ENCODE data around the gene PPP1R26. TPM values are rescaled to one million over a fixed set of nuclear protein-coding genes. Genes with fewer than 3 reads are reported as not detected.

PPP1R26 gene
- total and polyA plus RNA-seq, 9 of the 15 experiments (the other 6 are each of a cell fraction or from before 2014, with no cell fraction given): 0.77 to 26.8 (median 9.3) TPM

DNA sequence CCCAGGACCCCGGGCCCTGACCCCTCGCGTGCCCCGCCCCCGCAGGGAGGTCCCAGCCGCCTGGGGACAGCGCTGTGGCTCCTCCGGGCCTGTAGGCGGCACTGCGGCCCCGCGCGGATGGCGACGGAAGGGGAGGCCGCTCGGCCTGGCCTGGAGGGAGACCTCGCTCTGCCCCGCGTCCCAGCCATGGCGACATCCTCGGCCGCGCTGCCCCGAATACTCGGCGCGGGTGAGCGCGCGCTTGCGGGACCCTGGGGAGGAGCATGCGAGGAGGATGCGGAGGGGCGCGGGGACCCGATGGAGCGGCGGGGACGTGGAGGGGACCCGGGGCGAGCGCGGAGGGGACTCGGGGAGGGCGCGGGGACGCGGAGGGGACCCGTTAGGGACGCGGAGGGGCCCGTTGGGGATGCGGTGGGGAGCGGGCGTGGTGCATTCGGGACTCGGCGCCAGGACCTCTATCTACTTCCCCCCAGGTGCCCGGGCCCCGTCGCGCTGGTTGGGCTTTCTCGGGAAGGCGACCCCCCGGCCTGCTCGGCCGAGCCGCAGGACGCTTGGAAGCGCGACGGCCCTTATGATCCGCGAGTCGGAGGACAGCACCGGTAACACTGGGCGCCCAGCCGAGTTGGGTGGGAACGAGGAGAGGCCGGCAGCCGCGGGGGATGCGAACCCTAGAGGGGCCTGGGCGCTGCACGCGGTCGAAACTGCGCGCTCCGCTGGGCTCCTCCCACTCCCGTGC, 21.1 kb downstream of the PPP1R26 start, which contains the start of gene MRPS2 (continued):
- TF ChIP-seq, protein P1, sequence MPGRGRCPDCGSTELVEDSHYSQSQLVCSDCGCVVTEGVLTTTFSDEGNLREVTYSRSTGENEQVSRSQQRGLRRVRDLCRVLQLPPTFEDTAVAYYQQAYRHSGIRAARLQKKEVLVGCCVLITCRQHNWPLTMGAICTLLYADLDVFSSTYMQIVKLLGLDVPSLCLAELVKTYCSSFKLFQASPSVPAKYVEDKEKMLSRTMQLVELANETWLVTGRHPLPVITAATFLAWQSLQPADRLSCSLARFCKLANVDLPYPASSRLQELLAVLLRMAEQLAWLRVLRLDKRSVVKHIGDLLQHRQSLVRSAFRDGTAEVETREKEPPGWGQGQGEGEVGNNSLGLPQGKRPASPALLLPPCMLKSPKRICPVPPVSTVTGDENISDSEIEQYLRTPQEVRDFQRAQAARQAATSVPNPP (IDR thresholded peaks at IDR 0.05; ENCODE audit: borderline replicate concordance, insufficient read depth, insufficient read length): no peak
- TF ChIP-seq ZNF696 (CRISPR knock-in tag; conservative IDR thresholded peaks at IDR 0.05): no peak
- TF ChIP-seq, protein P2, sequence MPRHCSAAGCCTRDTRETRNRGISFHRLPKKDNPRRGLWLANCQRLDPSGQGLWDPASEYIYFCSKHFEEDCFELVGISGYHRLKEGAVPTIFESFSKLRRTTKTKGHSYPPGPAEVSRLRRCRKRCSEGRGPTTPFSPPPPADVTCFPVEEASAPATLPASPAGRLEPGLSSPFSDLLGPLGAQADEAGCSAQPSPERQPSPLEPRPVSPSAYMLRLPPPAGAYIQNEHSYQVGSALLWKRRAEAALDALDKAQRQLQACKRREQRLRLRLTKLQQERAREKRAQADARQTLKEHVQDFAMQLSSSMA (CRISPR knock-in tag; IDR thresholded peaks at IDR 0.05): no peak
- no peak for TF ChIP-seq ILK (tag; IDR thresholded peaks at IDR 0.05; ENCODE audit: borderline replicate concordance, low read depth)
- no peak for TF ChIP-seq CREBBP (IDR thresholded peaks at IDR 0.05; ENCODE audit: low read depth, low read length)
- no peak for TF ChIP-seq TSC22D4 (tag; IDR thresholded peaks at IDR 0.05)

Measured in K562 (cell line).